Limb (tissue), 2 donors: ENCODE data around the gene ATG4D.
A peak's percentile ranks its signal among the peaks of the same experiment; 100 is the strongest.

ENCODE experiments used
- DNase-seq, 2 donors: peaks; one replicate each; pipeline ENCODE4 v3.0.0-alpha.2; 2016; ENCODE audit errors: extremely low spot score in 2 of 2

ATG4D gene

GRCh38 chr19:10577951-10578350 is 34.2 kb downstream of the ATG4D start:
- DNase-seq, result no peak

- DNase-seq, result peak; percentile 86 to 91
Measured at GRCh38 chr19:10580979-10581631, 37.4 kb downstream of the ATG4D start.

GRCh38 chr19:10582091-10582490 is 38.4 kb downstream of the ATG4D start:
- DNase-seq, result no peak

- DNase-seq, result no peak
Measured at GRCh38 chr19:10583036-10583776, 39.5 kb downstream of the ATG4D start.

GRCh38 chr19:10586396-10586795 is 42.7 kb downstream of the ATG4D start:
- no peak for DNase-seq

- no peak for DNase-seq
Measured at GRCh38 chr19:10587022-10587838, 43.5 kb downstream of the ATG4D start, which contains the start of gene AP1M2. Gene AP1M2 (minus strand): TSS chr19:10587312. CDS start chr19:10587231, 81 bp downstream.

GRCh38 chr19:10587839-10588150 is 44.1 kb downstream of the ATG4D start:
- no peak for DNase-seq

DNA sequence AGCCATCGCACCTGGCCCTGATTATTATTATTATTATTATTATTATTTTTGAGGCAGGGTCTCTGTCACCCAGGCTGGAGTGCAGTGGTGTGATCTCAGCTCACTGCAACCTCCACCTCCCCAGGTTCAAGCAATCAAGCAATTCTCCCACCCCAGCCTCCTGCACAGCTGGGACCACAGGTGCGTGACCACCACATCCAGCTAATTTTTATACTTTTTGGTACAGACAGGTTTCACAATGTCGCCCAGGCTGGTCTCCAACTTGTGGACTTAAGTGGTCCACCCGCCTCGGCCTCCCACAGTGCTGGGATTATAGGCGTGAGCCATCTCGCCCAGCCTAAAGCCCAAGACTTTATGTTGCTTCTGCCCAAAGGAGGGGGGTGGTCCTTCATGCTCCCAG is 49.4 kb downstream of the ATG4D start:
- no peak for DNase-seq

- DNase-seq, result peak in 1 of 2 donors; percentile 50
Measured at GRCh38 chr19:10593820-10594637, 50.3 kb downstream of the ATG4D start.

GRCh38 chr19:10600149-10600548 is 56.4 kb downstream of the ATG4D start:
- DNase-seq, result no peak

DNA sequence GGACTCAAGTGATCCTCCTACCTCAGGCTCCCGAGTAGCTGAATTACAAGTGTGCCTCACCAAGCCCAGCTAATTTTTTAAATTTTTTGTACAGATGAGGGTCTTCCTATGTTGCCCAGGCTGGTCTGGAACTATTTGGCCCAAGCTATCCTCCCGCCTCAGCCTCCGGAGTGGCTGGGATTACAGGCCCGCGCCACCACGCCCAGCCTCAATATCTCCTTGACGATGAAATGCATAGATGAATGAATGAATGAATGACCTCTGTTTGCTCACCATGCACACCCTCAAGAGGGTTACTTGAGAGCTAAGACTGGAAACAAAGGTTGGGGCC is 58.3 kb downstream of the ATG4D start:
- no peak for DNase-seq

DNA sequence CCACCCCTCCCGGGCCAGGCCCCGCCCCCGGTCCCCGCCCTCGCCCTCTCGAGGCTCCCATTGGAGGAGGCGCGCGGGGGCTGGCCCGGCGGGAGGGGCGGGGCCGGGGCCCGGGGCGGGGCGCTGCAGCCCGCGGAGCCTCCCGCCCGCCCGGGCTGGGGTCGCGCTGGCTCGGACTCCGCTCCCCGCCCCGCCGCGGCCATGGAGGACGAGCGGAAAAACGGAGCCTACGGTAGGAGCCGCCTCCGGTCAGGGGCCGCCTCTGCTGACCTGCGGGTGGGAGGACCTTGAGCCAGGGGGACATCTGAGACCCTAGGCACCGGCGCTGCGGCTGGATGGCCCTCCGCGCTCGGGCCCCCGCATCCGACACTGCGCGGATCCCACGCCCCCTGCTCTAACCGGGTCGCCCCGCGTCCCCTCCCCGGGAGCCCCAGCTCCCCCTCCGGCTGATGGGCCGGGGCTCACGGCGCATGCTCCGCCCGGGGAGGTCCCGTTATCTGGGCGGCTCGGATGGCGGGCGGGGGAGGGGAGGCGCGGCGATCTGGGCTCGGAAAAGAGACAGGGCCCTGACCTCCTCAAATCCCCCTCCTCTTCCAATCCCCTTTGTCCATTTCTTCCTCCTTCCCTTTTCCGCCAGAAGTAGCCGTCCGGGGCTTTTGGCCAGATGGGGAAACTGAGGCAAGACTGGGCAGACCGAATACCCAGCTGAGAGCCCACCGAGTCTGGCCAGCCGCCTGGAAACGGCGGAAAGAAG is 58.8 kb downstream of the ATG4D start:
- DNase-seq, result peak; percentile 76 to 92
